Trophoblast cell (in vitro differentiated cells and primary cell): Measurements from ENCODE around the gene HOXB3.

Experiments
- DNase-seq, 2 donors: peaks; one replicate each; pipeline ENCODE4 v3.0.0-alpha.2; 2016
- H2AFZ ChIP-seq: 2 replicates; pipeline ENCODE4 v1.6.1; 2013; ENCODE audit warnings: low read length, moderate library complexity, mild to moderate bottlenecking; ENCODE audit not compliant: insufficient read depth, poor library complexity
- H2AK5ac ChIP-seq: 2 replicates; pipeline ENCODE4 v1.6.1; 2013; ENCODE audit warnings: mild to moderate bottlenecking, low read length
- H2BK120ac ChIP-seq: 2 replicates; pipeline ENCODE4 v1.6.1; 2013; ENCODE audit warnings: low read length, mild to moderate bottlenecking, moderate library complexity; ENCODE audit not compliant: insufficient read depth, poor library complexity
- H2BK12ac ChIP-seq: 2 replicates; pipeline ENCODE4 v1.6.1; 2013; ENCODE audit warnings: mild to moderate bottlenecking, low read length, moderate library complexity
- H2BK5ac ChIP-seq: 2 replicates; pipeline ENCODE4 v1.6.1; 2013; ENCODE audit warnings: low read length, low read depth, moderate library complexity, mild to moderate bottlenecking; ENCODE audit not compliant: poor library complexity
- H3K14ac ChIP-seq: 2 replicates; pipeline ENCODE4 v1.6.1; 2013; ENCODE audit warnings: mild to moderate bottlenecking, low read length
- H3K18ac ChIP-seq: 2 replicates; pipeline ENCODE4 v1.6.1; 2013; ENCODE audit warnings: mild to moderate bottlenecking, low read length
- H3K23ac ChIP-seq: 2 replicates; pipeline ENCODE4 v1.6.1; 2013; ENCODE audit warnings: low read length
- H3K27ac ChIP-seq: 2 replicates; pipeline ENCODE4 v1.5.1; 2013; ENCODE audit warnings: low read depth, mild to moderate bottlenecking, inconsistent platforms, low read length, moderate library complexity
- H3K27me3 ChIP-seq: 2 replicates; pipeline ENCODE4 v1.6.1; 2013; ENCODE audit warnings: inconsistent platforms, mild to moderate bottlenecking, low read length, moderate library complexity; ENCODE audit not compliant: insufficient read depth
- H3K36me3 ChIP-seq, 2 experiments: 1 replicate in 1 of 2; 2 replicates in 1 of 2; pipeline ENCODE4 v1.6.1; 2013; ENCODE audit warnings: low read length in 2 of 2, mild to moderate bottlenecking in 2 of 2, moderate library complexity in 1 of 2; ENCODE audit not compliant: insufficient read depth in 2 of 2, control insufficient read depth in 1 of 2
- H3K4ac ChIP-seq: 2 replicates; pipeline ENCODE4 v1.6.1; 2013; ENCODE audit warnings: low read depth, mild to moderate bottlenecking, low read length, moderate library complexity
- H3K4me1 ChIP-seq, 2 experiments: 1 replicate in 1 of 2; 2 replicates in 1 of 2; pipeline ENCODE4 v1.6.1; 2013; ENCODE audit warnings: low read length in 2 of 2, mild to moderate bottlenecking in 2 of 2, moderate library complexity in 1 of 2; ENCODE audit not compliant: insufficient read depth in 2 of 2, control insufficient read depth in 1 of 2
- H3K4me2 ChIP-seq: 2 replicates; pipeline ENCODE4 v1.6.1; 2013; ENCODE audit warnings: inconsistent platforms, mild to moderate bottlenecking, low read length, moderate library complexity
- H3K4me3 ChIP-seq: 2 replicates; pipeline ENCODE4 v1.5.1; 2013; ENCODE audit warnings: mild to moderate bottlenecking, low read depth, low read length, inconsistent platforms
- H3K79me1 ChIP-seq: one replicate; pipeline ENCODE4 v1.6.1; 2013; ENCODE audit warnings: low read length
- H3K79me2 ChIP-seq: 2 replicates; pipeline ENCODE4 v1.6.1; 2013; ENCODE audit warnings: low read length, mild to moderate bottlenecking; ENCODE audit not compliant: control insufficient read depth, insufficient read depth, poor library complexity
- H3K9ac ChIP-seq: 2 replicates; pipeline ENCODE4 v1.6.1; 2013; ENCODE audit warnings: mild to moderate bottlenecking, low read length
- H3K9me3 ChIP-seq: 2 replicates; pipeline ENCODE4 v1.6.1; 2013; ENCODE audit warnings: low read depth, mild to moderate bottlenecking, control low read depth, inconsistent platforms, low read length; ENCODE audit not compliant: insufficient read depth
- H4K12ac ChIP-seq: 2 replicates; pipeline ENCODE4 v1.6.1; 2013; ENCODE audit warnings: low read depth, mild to moderate bottlenecking, low read length, moderate library complexity
- H4K8ac ChIP-seq: 2 replicates; pipeline ENCODE4 v1.6.1; 2013; ENCODE audit warnings: low read depth, mild to moderate bottlenecking, low read length, moderate library complexity
- H4K91ac ChIP-seq: one replicate; pipeline ENCODE4 v1.6.1; 2013; ENCODE audit warnings: low read depth, mild to moderate bottlenecking, low read length, moderate library complexity
- WGBS: extraction: QIAGEN DNeasy Blood & Tissue Kit; methylation state at CpG from one replicate; pipeline ENCODE4 v1.1.7; 2013; ENCODE audit warnings: missing lambda C conversion rate; ENCODE audit not compliant: insufficient read length, insufficient coverage; ENCODE audit errors: extremely low coverage; 5-methylcytosine and 5-hydroxymethylcytosine counted together

Gene HOXB3

GRCh38 chr17:48624544-48625494 is 34.8 kb upstream of the HOXB3 start:
- H4K91ac ChIP-seq = no peak overlapping the region
- no peak overlapping the region for H3K14ac ChIP-seq
- H3K36me3 ChIP-seq = no peaks in the 10 kb centered on the region
- no CpG with 5 or more reads among the region's 66 CpGs for WGBS
- H2BK5ac ChIP-seq = no peak overlapping the region
- H4K12ac ChIP-seq = no peak overlapping the region
- H4K8ac ChIP-seq = no peak overlapping the region
- no peak overlapping the region for H2BK12ac ChIP-seq
- peaks cover 96% of the 10 kb centered on the region for H3K27me3 ChIP-seq
- H3K4me2 ChIP-seq = peak overlapping the region; percentile 83
- no peaks in the 10 kb centered on the region for H3K79me1 ChIP-seq
- H3K27ac ChIP-seq = no peak overlapping the region
- H3K4me1 ChIP-seq = peaks cover 8 to 18% of the 10 kb centered on the region in 2 experiments
- H3K4me3 ChIP-seq = peak overlapping the region; percentile 21
- no peak overlapping the region for H3K23ac ChIP-seq
- peaks cover 13% of the 10 kb centered on the region for H3K9me3 ChIP-seq
- H3K18ac ChIP-seq = no peak overlapping the region
- H3K79me2 ChIP-seq = no peaks in the 10 kb centered on the region
- H2BK120ac ChIP-seq = no peak overlapping the region
- DNase-seq = no peak
- H2AFZ ChIP-seq = peak overlapping the region; percentile 69
- H2AK5ac ChIP-seq = no peak overlapping the region
- no peak overlapping the region for H3K9ac ChIP-seq
- no peak overlapping the region for H3K4ac ChIP-seq

- H3K9ac ChIP-seq = no peak overlapping the region
- no peak overlapping the region for H2AFZ ChIP-seq
- H3K23ac ChIP-seq = no peak overlapping the region
- no peak overlapping the region for H3K27ac ChIP-seq
- no peak overlapping the region for H3K18ac ChIP-seq
- H3K79me2 ChIP-seq = no peaks in the 10 kb centered on the region
- H3K14ac ChIP-seq = no peak overlapping the region
- WGBS = no CpG with 5 or more reads among the region's 5 CpGs
- H4K12ac ChIP-seq = no peak overlapping the region
- DNase-seq = no peak
- no peak overlapping the region for H2AK5ac ChIP-seq
- peaks cover 8 to 18% of the 10 kb centered on the region in 2 experiments for H3K4me1 ChIP-seq
- no peaks in the 10 kb centered on the region for H3K79me1 ChIP-seq
- no peak overlapping the region for H2BK120ac ChIP-seq
- no peaks in the 10 kb centered on the region for H3K36me3 ChIP-seq
- H4K8ac ChIP-seq = no peak overlapping the region
- H3K27me3 ChIP-seq = peaks cover 98% of the 10 kb centered on the region
- H3K9me3 ChIP-seq = peaks cover 13% of the 10 kb centered on the region
- H2BK12ac ChIP-seq = no peak overlapping the region
- H2BK5ac ChIP-seq = no peak overlapping the region
- H3K4me2 ChIP-seq = no peak overlapping the region
- no peak overlapping the region for H3K4ac ChIP-seq
- H3K4me3 ChIP-seq = no peak overlapping the region
- no peak overlapping the region for H4K91ac ChIP-seq
Measured at GRCh38 chr17:48624118-48624517, 34.1 kb upstream of the HOXB3 start.

- Histone ChIP-seq H3K4me3 (no peak overlapping the region), H4K91ac (no peak overlapping the region), H3K23ac (no peak overlapping the region), H3K27ac (no peak overlapping the region), H3K79me2 (no peaks in the 10 kb centered on the region), H3K27me3 (peaks cover 97% of the 10 kb centered on the region), H2BK120ac (no peak overlapping the region), H2AFZ (no peak overlapping the region), H4K12ac (no peak overlapping the region), H2BK5ac (no peak overlapping the region), H4K8ac (no peak overlapping the region), H2AK5ac (no peak overlapping the region), H3K79me1 (no peaks in the 10 kb centered on the region), H3K18ac (no peak overlapping the region), H3K4me1 (peaks cover 8 to 18% of the 10 kb centered on the region in 2 experiments), H3K9me3 (peaks cover 13% of the 10 kb centered on the region), H3K4me2 (no peak overlapping the region), H3K36me3 (no peaks in the 10 kb centered on the region), H2BK12ac (no peak overlapping the region), H3K9ac (no peak overlapping the region), H3K14ac (no peak overlapping the region), H3K4ac (no peak overlapping the region)
- no peak for DNase-seq
- WGBS = no CpG with 5 or more reads among the region's 4 CpGs
Measured at GRCh38 chr17:48623583-48623982, 33.5 kb upstream of the HOXB3 start.

- Histone ChIP-seq H2AFZ (no peak overlapping the region), H3K23ac (no peak overlapping the region), H2BK120ac (no peak overlapping the region), H4K8ac (no peak overlapping the region), H3K36me3 (no peaks in the 10 kb centered on the region), H3K4ac (no peak overlapping the region), H3K4me3 (no peak overlapping the region), H3K79me2 (no peaks in the 10 kb centered on the region), H4K12ac (no peak overlapping the region), H3K9ac (peak overlapping the region; percentile 25), H3K79me1 (no peaks in the 10 kb centered on the region), H3K27ac (no peak overlapping the region), H3K27me3 (peaks cover 95% of the 10 kb centered on the region), H3K14ac (no peak overlapping the region), H3K4me2 (no peak overlapping the region), H2BK12ac (no peak overlapping the region), H2BK5ac (no peak overlapping the region), H4K91ac (no peak overlapping the region), H2AK5ac (no peak overlapping the region), H3K18ac (no peak overlapping the region), H3K9me3 (peaks cover 13% of the 10 kb centered on the region), H3K4me1 (peaks cover 9 to 18% of the 10 kb centered on the region in 2 experiments)
- WGBS = no CpG with 5 or more reads among the region's 11 CpGs
- DNase-seq = no peak
Measured at GRCh38 chr17:48622857-48623256, 32.8 kb upstream of the HOXB3 start.
